M059J (cell line): ENCODE data around the gene HSP90AB1. TPM values are rescaled to one million over a fixed set of nuclear protein-coding genes. Genes with fewer than 3 reads are reported as not detected.

Experiments used
- DNase-seq: peaks from one replicate; pipeline ENCODE4 v3.0.0-alpha.2; 2012; ENCODE audit warnings: low read depth
- total RNA-seq: library from RNA; depleted of rRNA; stranded (reverse); fragments of >200 nt; shearing (Covaris generic); gene quantifications from 2 replicates; pipeline ENCODE4 v1.2.3, GENCODE V29; 2014

Gene HSP90AB1
- total RNA-seq, 1 experiment from 2014 or later: 1,407 TPM

GRCh38 chr6:44268095-44268628 lies 21.3 kb downstream of the HSP90AB1 start:
- peak; percentile 54 for DNase-seq

GRCh38 chr6:44269178-44269920 lies 22.4 kb downstream of the HSP90AB1 start:
- DNase-seq: no peak

DNA sequence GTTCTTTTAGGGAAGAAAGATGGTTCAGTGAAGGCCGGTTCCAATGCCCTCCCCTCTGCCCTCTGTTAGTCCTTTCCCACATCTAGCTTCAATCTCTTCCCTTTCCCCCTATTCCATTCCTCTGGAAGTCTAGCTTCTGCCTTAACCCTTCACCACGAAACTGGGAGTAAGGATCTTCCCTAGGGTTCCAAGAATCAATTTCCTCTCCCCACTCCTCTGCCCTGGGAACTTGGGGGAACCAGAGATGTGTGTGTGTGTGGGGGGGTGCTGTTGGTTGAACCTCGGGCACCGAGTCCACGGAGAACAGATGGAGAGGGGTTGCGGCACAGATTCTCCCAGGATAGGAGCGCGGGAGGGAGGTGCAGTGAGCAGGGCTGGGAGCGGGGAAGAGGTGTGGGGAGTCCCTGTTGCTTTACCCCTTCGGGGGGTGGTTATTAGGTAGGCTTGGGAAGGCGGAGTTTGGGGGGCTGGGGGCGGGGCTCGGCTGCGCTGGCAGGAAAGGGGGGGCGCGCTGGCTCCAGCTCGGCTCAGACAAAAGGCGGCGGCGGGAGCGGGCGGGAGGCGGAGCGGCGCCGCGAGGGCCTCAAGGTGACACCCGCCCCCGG lies 23.1 kb downstream of the HSP90AB1 start, which contains the start of gene TMEM151B:
Gene TMEM151B (plus strand): TSS at position 530 of the 605 bp plus-strand sequence. CDS start 293 bp downstream, outside the sequence.
- no peak for DNase-seq

GRCh38 chr6:44270526-44271405 lies 23.9 kb downstream of the HSP90AB1 start:
- no peak for DNase-seq

DNA sequence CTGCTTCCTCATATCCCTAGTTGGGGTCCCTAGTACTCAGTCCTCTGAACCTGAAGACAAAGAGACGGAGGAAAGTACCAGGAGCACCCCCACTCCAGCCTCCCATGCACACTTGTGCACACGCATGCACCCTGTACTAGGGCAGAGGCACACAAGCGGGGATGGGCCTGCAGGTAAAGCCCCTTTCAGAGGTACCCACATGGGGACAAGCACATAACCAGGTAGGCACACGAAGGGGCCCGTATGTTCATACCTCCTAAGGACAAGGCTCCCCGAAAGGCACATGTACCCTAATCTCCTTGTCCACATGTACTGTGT lies 24.5 kb downstream of the HSP90AB1 start:
- no peak for DNase-seq

- no peak for DNase-seq
Measured at GRCh38 chr6:44271914-44272313, 25.0 kb downstream of the HSP90AB1 start.

DNA sequence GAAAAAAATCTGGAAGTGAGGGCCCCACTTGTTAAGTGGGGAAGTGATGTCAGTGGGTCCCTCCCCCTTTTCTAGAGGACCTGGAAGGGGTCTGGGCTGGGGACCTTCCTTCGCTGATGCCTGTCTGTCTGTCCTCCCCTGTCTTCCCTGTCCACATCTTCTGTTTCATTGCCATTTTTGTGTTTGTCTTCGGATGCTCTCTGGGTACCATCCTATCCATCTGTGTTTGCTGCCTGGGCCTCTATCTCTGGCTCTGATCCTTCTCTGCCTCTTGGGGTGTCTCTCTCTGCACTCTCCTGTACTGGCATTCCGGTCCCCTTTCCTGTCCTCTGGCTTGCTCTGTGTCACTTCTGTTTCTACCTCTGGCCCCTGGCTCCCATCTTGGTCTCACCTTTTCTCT lies 25.6 kb downstream of the HSP90AB1 start:
- DNase-seq: no peak

- peak; percentile 40 for DNase-seq
Measured at GRCh38 chr6:44272999-44273566, 26.2 kb downstream of the HSP90AB1 start.

GRCh38 chr6:44273617-44274016 lies 26.7 kb downstream of the HSP90AB1 start:
- DNase-seq: no peak

DNA sequence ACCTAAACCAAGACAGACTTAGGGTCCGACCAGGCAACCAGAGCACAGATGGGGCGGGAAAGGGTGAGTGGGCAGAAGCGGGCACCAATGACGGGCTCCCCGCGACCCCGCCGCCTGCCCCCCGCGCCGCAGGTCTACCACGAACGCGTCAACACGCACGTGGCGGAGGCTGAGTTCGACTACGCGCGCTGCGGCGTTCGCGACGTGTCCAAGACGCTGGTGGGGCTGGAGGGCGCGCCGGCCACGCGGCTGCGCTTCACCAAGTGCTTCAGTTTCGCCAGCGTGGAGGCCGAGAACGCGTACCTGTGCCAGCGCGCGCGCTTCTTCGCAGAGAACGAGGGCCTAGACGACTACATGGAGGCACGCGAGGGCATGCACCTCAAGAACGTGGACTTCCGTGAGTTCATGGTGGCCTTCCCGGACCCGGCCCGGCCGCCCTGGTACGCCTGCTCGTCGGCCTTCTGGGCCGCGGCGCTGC lies 28.4 kb downstream of the HSP90AB1 start:
- no peak for DNase-seq

GRCh38 chr6:44275749-44276648 lies 29.1 kb downstream of the HSP90AB1 start:
- no peak for DNase-seq

GRCh38 chr6:44276667-44277640 lies 30.1 kb downstream of the HSP90AB1 start:
- DNase-seq: no peak

DNA sequence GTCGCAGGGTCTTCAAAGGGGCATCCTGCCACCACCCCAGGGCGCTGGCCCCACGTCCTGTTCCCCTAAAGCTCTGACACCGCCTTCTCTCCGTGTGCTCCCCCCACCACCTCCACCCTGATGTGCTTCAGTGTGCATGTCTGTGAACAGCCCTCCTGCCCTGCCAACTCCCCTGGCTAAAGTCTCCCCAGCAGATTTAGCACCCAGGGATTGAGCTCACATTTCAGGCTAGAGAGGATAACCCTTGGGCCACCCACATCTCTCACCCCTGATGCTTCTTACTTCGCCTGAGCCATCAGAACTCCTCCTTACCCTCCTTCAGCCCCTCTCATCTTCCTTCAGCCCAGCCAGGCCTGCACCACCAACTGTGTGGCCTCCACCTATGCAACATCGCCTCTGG lies 30.9 kb downstream of the HSP90AB1 start:
- no peak for DNase-seq

DNA sequence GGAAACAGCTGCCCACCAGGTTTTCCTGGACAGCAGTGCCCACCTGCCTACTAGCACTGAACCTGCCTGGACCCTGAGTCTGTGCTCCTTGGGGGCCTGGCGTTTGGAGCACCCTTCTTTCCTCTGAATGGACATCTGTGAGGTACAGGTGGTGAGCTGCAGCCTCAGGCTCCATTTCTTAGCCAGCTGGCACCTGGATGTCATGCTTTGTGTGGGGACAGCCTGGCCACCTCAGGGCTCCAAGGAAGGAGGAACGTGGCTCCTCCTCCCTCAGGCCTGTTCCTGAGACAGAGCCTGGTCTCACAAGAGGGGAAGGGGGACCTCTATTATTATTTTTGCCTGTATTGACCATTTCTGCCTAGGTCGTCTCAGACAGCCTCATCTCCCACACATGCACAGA lies 31.4 kb downstream of the HSP90AB1 start:
- no peak for DNase-seq

DNA sequence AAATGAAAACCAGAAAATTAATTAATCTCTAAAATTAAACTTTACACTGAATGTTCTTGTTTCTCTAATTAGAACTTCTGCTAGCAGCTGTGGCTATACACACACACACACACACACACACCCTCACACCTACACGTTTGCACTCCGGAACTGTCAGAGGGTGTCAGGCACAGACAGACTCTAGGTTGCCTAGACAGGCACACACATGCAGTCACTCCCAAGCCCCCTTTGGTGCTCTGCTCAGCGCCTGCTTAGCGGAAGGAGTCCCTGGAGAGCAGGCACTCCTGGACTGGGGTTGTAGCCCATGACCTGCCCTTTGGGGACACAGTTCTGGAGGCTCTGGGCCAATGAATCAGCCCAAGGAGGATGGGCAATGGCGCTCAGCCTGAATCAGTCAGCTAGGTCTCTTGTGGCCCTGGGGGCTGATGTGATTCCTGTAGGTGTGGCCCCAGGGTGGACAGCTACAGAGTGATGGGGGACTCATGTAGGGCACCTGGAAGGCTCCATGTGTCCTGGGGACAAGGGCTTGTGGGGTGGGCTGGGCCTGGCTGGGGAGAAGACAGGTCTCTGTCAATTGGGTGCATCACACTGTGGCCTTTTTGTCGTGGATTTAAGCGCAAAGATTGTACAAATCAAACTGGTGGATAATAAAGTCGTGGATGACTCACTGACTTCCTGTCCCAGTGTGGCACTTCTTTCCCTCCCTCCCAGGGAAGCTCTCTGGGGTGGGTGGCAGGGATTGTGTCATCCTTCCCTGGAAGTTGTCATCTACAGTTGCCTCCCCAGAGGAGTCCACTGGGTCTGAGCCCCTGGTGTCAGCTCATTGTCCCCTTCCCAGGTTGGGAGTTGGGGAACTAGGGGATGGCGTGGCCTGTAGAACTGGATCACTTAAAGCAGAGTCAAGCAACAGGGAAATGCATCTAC lies 32.1 kb downstream of the HSP90AB1 start:
- DNase-seq: peak; percentile 73

GRCh38 chr6:44284121-44284520 lies 37.2 kb downstream of the HSP90AB1 start:
- DNase-seq: no peak

GRCh38 chr6:44284867-44285266 lies 38.0 kb downstream of the HSP90AB1 start:
- DNase-seq: no peak

GRCh38 chr6:44285552-44286284 lies 38.8 kb downstream of the HSP90AB1 start:
- peak; percentile 43 for DNase-seq
